SU-DHL-6 (cell line): ENCODE data around the gene MXD1.
"Not testable (repeated sequence)": the region's sequence is repeated elsewhere in the genome, so short reads cannot be mapped to it uniquely, and the experiment has no call there.

Source experiments
- H2AFZ ChIP-seq: fragments of 200-600 bp; sonication (generic); 2 replicates; pipeline ENCODE4 v1.6.1; 2014; ENCODE audit warnings: low read depth, mild to moderate bottlenecking, moderate library complexity, mixed read lengths, antibody characterized with exemption, low read length; ENCODE audit not compliant: severe bottlenecking
- H3F3A ChIP-seq: fragments of 200-600 bp; shearing (Covaris generic); 2 replicates; pipeline ENCODE4 v1.6.0; 2016; ENCODE audit warnings: antibody characterized with exemption, mild to moderate bottlenecking; ENCODE audit not compliant: insufficient read depth
- H3K27ac ChIP-seq: fragments of 200-600 bp; sonication (generic); 2 replicates; pipeline ENCODE4 v1.5.1; 2016; ENCODE audit warnings: low read depth, mild to moderate bottlenecking, low read length, moderate library complexity, mixed read lengths
- H3K27me3 ChIP-seq: fragments of 200-600 bp; sonication (generic), shearing (Covaris generic); 2 replicates; pipeline ENCODE4 v1.6.0; 2014; ENCODE audit warnings: mild to moderate bottlenecking, low read length
- H3K36me3 ChIP-seq: fragments of 200-600 bp; sonication (generic); 2 replicates; pipeline ENCODE4 v1.6.1; 2014; ENCODE audit warnings: mild to moderate bottlenecking, low read length, mixed read lengths
- H3K4me2 ChIP-seq: fragments of 300-600, 200-600 bp; shearing (Covaris generic), sonication (generic); 2 replicates; pipeline ENCODE4 v1.6.0; 2014; ENCODE audit warnings: low read length, low read depth, mild to moderate bottlenecking; ENCODE audit not compliant: poor library complexity, severe bottlenecking
- H3K4me3 ChIP-seq: fragments of 200-600 bp; sonication (generic); 2 replicates; pipeline ENCODE4 v1.5.1; 2014; ENCODE audit warnings: antibody characterized with exemption, low read length, mild to moderate bottlenecking, mixed read lengths; ENCODE audit not compliant: insufficient read depth, poor library complexity, severe bottlenecking
- H3K79me2 ChIP-seq: fragments of 200-600 bp; sonication (generic); 2 replicates; pipeline ENCODE4 v1.6.1; 2014; ENCODE audit warnings: mild to moderate bottlenecking, low read length, moderate library complexity; ENCODE audit not compliant: insufficient read depth
- H3K9ac ChIP-seq: fragments of 200-600 bp; sonication (generic); 2 replicates; pipeline ENCODE4 v1.7.0; 2014; ENCODE audit warnings: mild to moderate bottlenecking, low read length
- H3K9me2 ChIP-seq: fragments of 200-600 bp; sonication (generic); replicated peaks from 2 replicates; pipeline ENCODE4 v1.6.1; 2014; ENCODE audit warnings: low read length; ENCODE audit not compliant: insufficient read depth
- H3K9me3 ChIP-seq: fragments of 200-600 bp; sonication (generic); 2 replicates; pipeline ENCODE4 v1.6.1; 2014; ENCODE audit warnings: low read length, mixed read lengths; ENCODE audit not compliant: insufficient read depth
- H4K20me1 ChIP-seq: fragments of 200-600 bp; sonication (generic); 2 replicates; pipeline ENCODE4 v1.6.1; 2014; ENCODE audit warnings: low read depth, mild to moderate bottlenecking, antibody characterized with exemption, low read length, moderate library complexity, mixed read lengths
- CTCF ChIP-seq: fragments of 200-600 bp; sonication (generic); IDR thresholded peaks from one replicate; pipeline ENCODE4 v1.5.1; 2017; ENCODE audit warnings: antibody characterized with exemption, mild to moderate bottlenecking, low read length, moderate library complexity; ENCODE audit not compliant: insufficient read depth, poor library complexity, severe bottlenecking
- EZH2phosphoT487 ChIP-seq: fragments of 200-600 bp; sonication (generic), shearing (Covaris generic); conservative IDR thresholded peaks from 2 replicates; pipeline ENCODE4 v1.6.1; 2018; ENCODE audit warnings: mild to moderate bottlenecking, antibody characterized with exemption, low read length, moderate library complexity, mixed read lengths

Gene MXD1

GRCh38 chr2:69890881-69891280 is 24.0 kb upstream of the MXD1 start:
- Histone ChIP-seq H2AFZ (no peak overlapping the region), H3K36me3 (no peaks in the 10 kb centered on the region), H3K9ac (no peak overlapping the region), H3K79me2 (peaks cover 20% of the 10 kb centered on the region), H3F3A (0 out of 2 replicates have a peak, but pooled peaks cover under 1% of the 10 kb centered on the region), H4K20me1 (no peaks in the 10 kb centered on the region), H3K4me3 (no peak overlapping the region), H3K27me3 (no peaks in the 10 kb centered on the region), H3K9me3 (no peaks in the 10 kb centered on the region), H3K4me2 (no peak overlapping the region), H3K9me2 (no peaks in the 10 kb centered on the region), H3K27ac (no peak overlapping the region)
- TF ChIP-seq EZH2phosphoT487: no peak
- TF ChIP-seq CTCF: no peak

- Histone ChIP-seq H2AFZ (peak overlapping the region; percentile 100), H3K36me3 (peaks cover 13% of the 10 kb centered on the region), H3K79me2 (peaks cover 26% of the 10 kb centered on the region), H3K4me2 (peak overlapping the region; percentile 74)
- H3F3A ChIP-seq, H3K9me3 ChIP-seq, H3K9ac ChIP-seq, H3K27ac ChIP-seq, H3K4me3 ChIP-seq, H3K9me2 ChIP-seq, H4K20me1 ChIP-seq, H3K27me3 ChIP-seq: not testable (repeated sequence)
These were observed 22.0 kb upstream of the MXD1 start for GRCh38 chr2:69892838-69893424.

GRCh38 chr2:69893684-69894551 is 21.0 kb upstream of the MXD1 start, which contains the start of gene SNRNP27:
TSS of gene SNRNP27 (plus strand) at chr2:69893956. CDS start at chr2:69893985, 29 bp downstream.
- peaks cover 11% of the 10 kb centered on the region; the same call in 1 of the 2 replicates for H3F3A ChIP-seq
- peak within 1 kb of the TSS; percentile 64 for H3K9ac ChIP-seq
- no peaks in the 10 kb centered on the region for H3K9me2 ChIP-seq
- 0 out of 2 replicates have a peak within 1 kb of the TSS, but pooled peaks have one; percentile 7 for H3K27ac ChIP-seq
- no peaks in the 10 kb centered on the region for H3K9me3 ChIP-seq
- TF ChIP-seq CTCF (no peak), EZH2phosphoT487 (no peak)
- no peaks in the 10 kb centered on the region for H3K27me3 ChIP-seq
- peak within 1 kb of the TSS; percentile 74 for H3K4me2 ChIP-seq
- H3K36me3 ChIP-seq: peaks cover 19% of the 10 kb centered on the region
- H3K79me2 ChIP-seq: peaks cover 26% of the 10 kb centered on the region
- H3K4me3 ChIP-seq: peak within 1 kb of the TSS; percentile 70
- H2AFZ ChIP-seq: peak within 1 kb of the TSS; percentile 100
- no peaks in the 10 kb centered on the region for H4K20me1 ChIP-seq

- peak overlapping the region; percentile 74 for H3K4me2 ChIP-seq
- H3K27me3 ChIP-seq, H4K20me1 ChIP-seq, H3K27ac ChIP-seq, H3K9me3 ChIP-seq, H3K9me2 ChIP-seq, H2AFZ ChIP-seq: not testable (repeated sequence)
- H3F3A ChIP-seq: peaks cover 13% of the 10 kb centered on the region; the same call in 1 of the 2 replicates
- H3K36me3 ChIP-seq: peaks cover 20% of the 10 kb centered on the region
- peaks cover 27% of the 10 kb centered on the region for H3K79me2 ChIP-seq
- H3K9ac ChIP-seq: peak overlapping the region; percentile 64
- peak overlapping the region; percentile 70 for H3K4me3 ChIP-seq
These were observed 20.2 kb upstream of the MXD1 start for GRCh38 chr2:69894737-69895136.
